Measurements from ENCODE around the gene PFN4.

DNA sequence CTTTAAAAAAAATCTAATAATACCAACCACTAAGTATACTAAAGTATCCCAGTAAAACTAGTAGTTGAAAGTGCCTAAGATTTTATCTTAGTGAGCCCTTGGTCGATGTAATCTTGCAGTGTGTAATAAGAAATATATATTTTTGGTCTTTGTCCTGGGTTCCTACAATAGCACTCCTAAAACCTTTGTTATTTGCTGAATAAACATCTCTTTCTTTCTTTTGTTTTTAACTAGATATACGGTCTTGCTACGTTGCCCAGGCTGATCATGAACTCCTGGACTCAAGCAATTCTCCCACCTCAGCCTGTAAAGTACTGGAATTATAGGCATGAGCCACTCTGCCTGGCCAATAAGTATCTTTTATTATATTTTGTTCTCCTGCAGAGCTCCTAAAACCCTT lies 36.1 kb downstream of the PFN4 start:
- TF ChIP-seq, protein P1, sequence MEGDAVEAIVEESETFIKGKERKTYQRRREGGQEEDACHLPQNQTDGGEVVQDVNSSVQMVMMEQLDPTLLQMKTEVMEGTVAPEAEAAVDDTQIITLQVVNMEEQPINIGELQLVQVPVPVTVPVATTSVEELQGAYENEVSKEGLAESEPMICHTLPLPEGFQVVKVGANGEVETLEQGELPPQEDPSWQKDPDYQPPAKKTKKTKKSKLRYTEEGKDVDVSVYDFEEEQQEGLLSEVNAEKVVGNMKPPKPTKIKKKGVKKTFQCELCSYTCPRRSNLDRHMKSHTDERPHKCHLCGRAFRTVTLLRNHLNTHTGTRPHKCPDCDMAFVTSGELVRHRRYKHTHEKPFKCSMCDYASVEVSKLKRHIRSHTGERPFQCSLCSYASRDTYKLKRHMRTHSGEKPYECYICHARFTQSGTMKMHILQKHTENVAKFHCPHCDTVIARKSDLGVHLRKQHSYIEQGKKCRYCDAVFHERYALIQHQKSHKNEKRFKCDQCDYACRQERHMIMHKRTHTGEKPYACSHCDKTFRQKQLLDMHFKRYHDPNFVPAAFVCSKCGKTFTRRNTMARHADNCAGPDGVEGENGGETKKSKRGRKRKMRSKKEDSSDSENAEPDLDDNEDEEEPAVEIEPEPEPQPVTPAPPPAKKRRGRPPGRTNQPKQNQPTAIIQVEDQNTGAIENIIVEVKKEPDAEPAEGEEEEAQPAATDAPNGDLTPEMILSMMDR (IDR thresholded peaks at IDR 0.05) = no peak
- no peak for TF ChIP-seq POLR2A (IDR thresholded peaks at IDR 0.05)

Measured in Peyer's patch (tissue), 4 donors.